GM18873 (cell line): ENCODE measurements around the gene TMEM255B.
"Not testable (repeated sequence)": the region's sequence is repeated elsewhere in the genome, so short reads cannot be mapped to it uniquely, and the experiment has no call there.

ENCODE experiments used
- ATAC-seq: cut with Tn5 transposase; IDR thresholded peaks from one replicate; pipeline ENCODE4 v1.9.1; 2021; ENCODE audit warnings: mild to moderate bottlenecking, moderate library complexity, moderate number of reproducible peaks; ENCODE audit not compliant: unreplicated experiment, low FRiP score

The TMEM255B gene

DNA sequence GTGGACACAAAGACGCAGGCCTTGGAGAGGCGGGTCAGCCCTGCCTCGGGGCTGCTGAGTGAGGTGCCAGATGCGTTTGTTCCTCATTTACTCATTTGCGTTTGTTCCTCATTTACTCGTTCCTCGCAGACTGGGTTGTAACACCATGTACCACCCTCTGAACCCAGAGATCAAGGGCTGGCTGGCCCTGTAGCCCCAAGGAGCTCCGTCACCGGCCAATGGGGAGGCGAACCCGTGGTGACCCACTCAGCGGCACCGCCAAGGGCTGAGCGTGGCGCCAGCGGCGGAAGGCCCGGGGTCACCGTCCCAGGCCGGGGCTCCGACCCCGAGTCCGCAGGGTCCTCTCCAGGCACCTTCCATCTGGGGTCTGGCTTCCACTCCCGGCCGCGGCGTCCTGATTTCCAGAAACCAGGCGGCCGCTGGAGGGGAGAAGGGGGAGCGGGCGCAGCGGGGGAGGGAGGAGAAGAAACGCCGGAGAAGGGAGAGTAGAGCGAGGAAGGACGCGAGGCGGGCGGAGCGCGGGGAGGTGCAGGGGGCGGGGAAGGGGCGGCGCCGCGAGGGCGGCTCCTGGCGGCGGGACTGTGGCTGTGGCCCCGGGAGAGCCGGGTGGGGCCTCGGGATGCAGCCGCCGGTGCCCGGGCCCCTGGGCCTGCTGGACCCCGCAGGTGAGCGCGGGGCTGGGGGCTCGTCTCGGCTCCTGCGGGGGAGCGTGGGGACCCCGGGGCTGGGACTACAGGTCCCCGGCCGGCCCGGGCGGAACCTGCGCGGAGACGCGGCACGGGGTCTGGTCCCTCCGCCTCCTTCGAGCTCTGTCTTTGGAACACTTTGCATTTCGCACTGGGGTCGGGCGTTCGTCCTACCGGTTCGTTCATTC, at the start of gene TMEM255B:
TMEM255B (plus strand) TSS at position 576 of the 874 bp plus-strand sequence; CDS start at position 620, 44 bp downstream.
- no peak for ATAC-seq

- no peak for ATAC-seq
Observed at GRCh38 chr13:113722921-113723320, 36.1 kb upstream of the TMEM255B start.

DNA sequence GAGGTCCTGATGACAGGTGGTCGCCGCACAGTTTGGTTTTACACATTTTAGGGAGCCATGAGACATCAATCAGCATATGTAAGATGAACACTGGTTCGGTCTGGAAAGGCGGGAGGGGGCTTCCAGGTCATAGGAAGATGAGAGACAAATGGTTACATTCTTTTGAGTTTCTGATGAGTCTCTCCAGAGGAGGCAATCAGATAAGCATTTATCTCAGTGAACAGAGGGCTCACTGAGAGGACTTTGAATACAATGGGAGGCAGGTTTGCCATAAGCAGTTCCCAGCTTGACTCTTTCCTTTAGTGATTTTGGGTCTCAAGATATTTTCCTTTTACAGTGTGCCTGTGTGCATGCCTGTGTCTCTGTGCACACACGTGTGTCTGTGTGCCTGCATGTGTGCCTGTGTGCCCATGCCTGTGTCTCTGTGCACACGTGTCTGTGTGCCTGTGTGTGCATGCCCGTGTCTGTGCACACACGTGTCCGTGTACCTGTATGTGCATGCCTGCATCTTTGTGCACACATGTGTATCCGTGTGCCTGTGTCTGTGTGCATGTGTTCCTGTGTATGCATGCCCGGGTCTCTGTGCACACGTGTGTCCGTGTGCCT, 35.5 kb upstream of the TMEM255B start:
- no peak for ATAC-seq

GRCh38 chr13:113724016-113724758, 34.8 kb upstream of the TMEM255B start:
- ATAC-seq, result peak; percentile 23

GRCh38 chr13:113724780-113725315, 34.2 kb upstream of the TMEM255B start:
- peak; percentile 52 for ATAC-seq

DNA sequence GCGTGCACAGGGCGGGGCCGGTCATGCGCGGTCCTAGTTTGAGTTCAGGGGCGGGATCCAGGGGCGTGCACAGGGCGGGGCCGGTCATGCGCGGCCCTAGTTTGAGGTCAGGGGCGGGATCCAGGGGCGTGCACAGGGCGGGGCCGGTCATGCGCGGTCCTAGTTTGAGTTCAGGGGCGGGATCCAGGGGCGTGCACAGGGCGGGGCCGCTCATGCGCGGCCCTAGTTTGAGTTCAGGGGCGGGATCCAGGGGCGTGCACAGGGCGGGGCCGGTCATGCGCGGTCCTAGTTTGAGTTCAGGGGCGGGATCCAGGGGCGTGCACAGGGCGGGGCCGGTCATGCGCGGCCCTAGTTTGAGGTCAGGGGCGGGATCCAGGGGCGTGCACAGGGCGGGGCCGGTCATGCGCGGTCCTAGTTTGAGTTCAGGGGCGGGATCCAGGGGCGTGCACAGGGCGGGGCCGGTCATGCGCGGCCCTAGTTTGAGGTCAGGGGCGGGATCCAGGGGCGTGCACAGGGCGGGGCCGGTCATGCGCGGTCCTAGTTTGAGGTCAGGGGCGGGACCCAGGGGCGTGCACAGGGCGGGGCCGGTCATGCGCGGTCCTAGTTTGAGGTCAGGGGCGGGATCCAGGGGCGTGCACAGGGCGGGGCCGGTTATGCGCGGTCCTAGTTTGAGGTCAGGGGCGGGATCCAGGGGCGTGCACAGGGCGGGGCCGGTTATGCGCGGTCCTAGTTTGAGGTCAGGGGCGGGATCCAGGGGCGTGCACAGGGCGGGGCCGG, 33.5 kb upstream of the TMEM255B start:
- ATAC-seq, result not testable (repeated sequence)

DNA sequence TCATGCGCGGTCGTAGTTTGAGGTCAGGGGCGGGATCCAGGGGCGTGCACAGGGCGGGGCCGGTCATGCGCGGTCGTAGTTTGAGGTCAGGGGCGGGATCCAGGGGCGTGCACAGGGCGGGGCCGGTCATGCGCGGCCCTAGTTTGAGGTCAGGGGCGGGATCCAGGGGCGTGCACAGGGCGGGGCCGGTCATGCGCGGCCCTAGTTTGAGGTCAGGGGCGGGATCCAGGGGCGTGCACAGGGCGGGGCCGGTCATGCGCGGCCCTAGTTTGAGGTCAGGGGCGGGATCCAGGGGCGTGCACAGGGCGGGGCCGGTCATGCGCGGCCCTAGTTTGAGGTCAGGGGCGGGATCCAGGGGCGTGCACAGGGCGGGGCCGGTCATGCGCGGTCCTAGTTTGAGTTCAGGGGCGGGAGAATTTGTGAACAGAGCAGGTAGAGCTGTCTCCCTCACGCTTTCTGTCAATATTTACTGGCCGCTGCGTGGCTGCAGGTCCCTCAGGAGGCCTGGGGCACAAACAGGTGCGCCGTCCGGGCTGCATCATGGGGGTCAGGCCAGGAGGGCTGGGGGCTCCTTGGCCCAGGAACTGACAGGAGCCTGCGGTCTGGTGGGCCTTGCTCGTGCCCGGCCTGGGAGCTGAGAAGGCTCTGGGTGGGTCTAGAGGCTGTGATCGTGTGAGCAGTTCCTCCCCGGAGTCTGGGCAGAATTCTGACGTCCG, 32.8 kb upstream of the TMEM255B start:
- ATAC-seq, result not testable (repeated sequence)

DNA sequence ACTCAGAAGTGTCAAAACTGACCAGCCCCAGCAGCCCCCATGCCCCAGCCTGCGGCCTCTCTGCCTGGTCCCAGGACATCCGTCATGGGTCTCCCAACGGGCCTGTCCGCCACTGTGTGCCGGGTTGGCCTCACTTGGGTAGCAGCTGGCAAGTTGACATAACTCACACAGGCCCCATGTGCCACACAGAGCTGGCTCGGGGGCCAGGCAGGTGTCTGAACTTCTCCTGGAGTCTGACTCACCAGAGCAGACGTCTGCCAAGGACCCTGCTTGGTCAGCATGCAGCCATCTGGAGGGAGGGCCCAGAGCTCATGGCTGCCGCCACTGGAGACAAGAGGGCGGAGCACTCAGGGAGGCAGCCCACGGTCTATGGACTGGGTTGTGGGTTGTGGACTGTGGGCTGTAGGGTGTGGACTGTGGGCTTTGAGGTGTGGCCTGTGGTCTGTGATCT, 32.0 kb upstream of the TMEM255B start:
- no peak for ATAC-seq

DNA sequence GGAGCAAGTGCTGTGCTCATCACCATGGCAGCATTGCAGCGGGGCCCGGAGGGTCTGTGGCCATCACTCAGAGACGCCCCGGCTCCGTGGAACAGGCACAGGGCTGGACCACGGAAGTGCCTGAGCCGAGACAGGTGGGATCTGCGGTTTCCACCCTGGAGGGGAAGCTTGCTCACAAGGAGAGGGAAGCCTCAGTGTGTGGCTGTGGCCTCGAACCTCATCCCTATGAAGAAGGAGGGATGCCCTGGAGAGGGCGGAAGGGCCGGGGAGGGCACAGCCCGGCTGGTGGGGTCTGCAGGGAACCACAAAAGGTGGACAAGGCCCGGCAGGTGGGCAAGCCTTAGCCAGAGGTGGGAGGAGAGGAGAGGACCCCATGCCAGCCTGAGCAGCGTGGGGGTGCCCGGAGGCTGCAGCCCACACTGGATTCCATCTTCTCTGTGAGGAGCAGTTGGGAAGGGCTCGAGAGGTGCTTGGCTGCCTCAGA, 30.4 kb upstream of the TMEM255B start:
- no peak for ATAC-seq

DNA sequence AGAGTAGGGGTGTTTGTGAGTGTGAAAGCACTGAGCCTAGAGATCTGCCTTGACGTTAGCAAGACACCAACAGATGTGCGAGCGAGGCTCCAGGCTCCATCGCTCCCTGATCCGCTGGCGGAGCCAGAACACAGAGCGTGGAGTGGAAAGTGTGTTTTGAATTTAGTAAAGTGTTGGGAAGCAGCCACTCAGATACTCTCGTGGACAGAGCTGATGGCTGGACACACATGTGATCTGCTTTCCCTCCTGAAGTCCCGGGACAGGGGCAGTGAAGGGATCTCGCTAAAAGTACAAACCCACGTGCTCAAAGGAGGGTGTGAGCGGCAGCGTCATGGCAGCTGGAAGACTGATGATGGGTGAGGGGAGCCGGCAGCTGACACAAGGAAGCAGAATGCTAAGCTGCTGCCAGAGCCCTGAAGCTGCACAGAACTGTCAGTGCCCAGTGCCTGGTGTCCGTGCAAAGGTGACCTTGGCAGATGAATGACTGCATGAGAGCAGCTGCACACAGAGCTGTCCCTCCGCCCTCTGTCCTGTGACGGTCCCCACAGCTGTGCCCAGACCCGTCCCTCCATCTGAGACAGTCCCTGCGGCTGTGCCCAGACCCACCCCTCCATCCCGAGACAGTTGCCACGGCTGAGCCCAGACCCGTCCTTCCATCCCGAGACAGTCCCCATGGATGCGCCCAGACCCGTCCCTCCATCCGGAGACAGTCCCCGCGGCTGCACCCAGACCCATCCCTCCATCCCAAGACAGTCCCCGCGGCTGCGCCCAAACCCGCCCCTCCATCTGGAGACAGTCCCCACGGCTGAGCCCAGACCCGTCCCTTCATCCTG, 29.6 kb upstream of the TMEM255B start:
- ATAC-seq, result no peak

DNA sequence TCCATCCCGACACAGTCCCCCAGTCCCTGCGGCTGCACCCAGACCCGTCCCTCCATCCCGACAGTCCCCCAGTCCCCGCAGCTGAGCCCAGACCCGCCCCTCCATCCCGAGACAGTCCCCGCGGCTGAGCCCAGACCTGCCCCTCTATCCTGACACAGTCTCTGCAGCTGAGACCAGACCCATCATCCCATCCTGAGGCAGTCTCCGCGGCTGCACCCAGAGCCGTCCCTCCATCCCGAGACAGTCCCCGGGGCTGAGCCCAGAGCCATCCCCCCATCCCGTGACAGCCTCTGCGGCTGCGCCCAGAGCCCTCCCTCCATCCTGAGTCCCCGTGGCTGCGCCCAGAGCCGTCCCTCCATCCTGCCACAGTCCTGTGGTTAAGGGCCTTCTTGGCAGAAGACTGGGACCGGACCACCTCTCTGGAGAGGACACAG, 28.8 kb upstream of the TMEM255B start:
- no peak for ATAC-seq

GRCh38 chr13:113730831-113731191, 28.2 kb upstream of the TMEM255B start:
- ATAC-seq, result no peak

DNA sequence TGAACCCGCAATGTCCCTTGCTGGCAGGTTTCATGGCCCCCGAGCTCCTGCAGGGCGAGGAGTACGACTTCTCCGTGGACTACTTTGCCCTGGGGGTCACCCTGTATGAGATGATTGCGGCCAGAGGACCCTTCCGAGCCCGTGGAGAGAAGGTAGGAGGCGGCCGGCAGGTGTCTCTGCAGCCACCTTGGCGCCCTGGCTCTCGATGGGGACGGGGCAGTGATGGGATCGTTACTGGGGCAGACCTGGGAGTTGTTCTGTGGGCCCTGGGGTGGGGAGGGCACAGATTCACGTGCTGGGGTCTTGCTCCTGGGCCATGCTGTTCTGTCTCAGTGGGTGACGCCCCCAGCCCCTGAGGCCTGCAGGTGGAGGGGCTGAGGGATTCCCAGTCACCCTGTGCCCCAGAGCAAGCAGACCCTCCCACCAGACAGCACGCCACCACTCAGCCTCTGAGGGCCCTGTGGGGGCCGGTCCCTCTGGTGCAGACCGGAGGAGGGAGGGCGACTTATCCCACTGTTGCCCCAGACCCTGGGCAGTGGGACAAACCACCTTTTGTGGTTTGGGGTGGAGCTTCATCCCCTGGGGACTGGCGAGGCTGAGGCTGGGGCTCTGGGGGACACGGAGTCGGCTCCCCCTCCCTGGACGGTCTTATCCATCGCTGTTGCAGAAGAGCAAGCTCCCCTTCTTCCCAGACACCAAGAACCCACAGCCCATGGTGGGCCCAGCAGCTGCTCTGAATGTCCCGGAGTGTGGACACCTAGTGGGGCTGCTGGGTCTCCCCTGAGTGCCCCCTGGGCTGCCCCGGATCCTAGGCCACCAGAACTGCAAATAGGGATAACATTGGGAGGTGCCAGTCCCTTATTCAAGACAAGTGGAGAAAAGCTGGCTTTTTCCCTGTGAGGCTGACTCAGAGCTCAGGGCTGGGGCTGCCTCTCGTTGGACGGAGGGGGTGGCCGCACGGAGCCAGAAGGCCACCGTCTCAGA, 27.5 kb upstream of the TMEM255B start:
- no peak for ATAC-seq

GRCh38 chr13:113732176-113732960, 26.7 kb upstream of the TMEM255B start:
- ATAC-seq, result no peak

- ATAC-seq, result no peak
Observed at GRCh38 chr13:113732961-113733950, 25.8 kb upstream of the TMEM255B start.
